ENCODE data around the gene SIMC1.

DNA sequence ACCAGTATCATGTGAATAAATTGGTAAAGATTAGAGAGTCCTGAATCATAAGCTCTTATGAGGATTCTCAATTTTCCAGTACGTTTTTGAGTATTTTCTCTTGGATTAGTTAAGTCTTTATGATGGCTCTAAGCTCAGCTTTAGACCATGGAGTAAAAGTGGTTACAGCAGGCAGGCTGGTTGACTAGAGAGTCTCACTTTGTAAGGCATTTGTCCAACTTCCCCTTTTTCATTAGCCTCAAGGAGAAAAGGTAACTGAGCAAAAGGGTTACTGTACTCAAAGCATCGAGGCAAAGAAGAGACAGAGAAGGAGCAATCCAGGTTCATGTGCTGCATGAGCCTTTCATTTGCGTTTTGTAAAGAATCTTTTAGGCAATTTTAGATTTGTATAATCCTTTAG lies 141.7 kb downstream of the SIMC1 start:
- TF ChIP-seq, protein P1, sequence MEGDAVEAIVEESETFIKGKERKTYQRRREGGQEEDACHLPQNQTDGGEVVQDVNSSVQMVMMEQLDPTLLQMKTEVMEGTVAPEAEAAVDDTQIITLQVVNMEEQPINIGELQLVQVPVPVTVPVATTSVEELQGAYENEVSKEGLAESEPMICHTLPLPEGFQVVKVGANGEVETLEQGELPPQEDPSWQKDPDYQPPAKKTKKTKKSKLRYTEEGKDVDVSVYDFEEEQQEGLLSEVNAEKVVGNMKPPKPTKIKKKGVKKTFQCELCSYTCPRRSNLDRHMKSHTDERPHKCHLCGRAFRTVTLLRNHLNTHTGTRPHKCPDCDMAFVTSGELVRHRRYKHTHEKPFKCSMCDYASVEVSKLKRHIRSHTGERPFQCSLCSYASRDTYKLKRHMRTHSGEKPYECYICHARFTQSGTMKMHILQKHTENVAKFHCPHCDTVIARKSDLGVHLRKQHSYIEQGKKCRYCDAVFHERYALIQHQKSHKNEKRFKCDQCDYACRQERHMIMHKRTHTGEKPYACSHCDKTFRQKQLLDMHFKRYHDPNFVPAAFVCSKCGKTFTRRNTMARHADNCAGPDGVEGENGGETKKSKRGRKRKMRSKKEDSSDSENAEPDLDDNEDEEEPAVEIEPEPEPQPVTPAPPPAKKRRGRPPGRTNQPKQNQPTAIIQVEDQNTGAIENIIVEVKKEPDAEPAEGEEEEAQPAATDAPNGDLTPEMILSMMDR (conservative IDR thresholded peaks at IDR 0.05; ENCODE audit: low read length), result no peak
- no peak for TF ChIP-seq EZH2phosphoT487 (IDR thresholded peaks at IDR 0.05; ENCODE audit: borderline replicate concordance, low read depth, low read length)
